SIG-M5 (cell line): Measurements from ENCODE around the gene PPOX.

ENCODE experiments used
- DNase-seq: peaks from one replicate; lab custom pipeline; 2025; lab: John Stamatoyannopoulos, UW

Gene PPOX

GRCh38 chr1:161165742-161166668 lies at the start of gene PPOX:
PPOX (plus strand) TSS chr1:161166426; CDS start chr1:161166848, 422 bp downstream.
- peak; percentile 97 for DNase-seq

- no peak for DNase-seq
These were observed 48.3 kb upstream of the PPOX start, which contains the start of the genes NIT1 and PFDN2 for GRCh38 chr1:161117759-161118581. NIT1 (plus strand) TSS chr1:161118105; CDS start chr1:161118177, 72 bp downstream. PFDN2 (minus strand) TSS chr1:161118037; CDS start chr1:161118026, 11 bp downstream.

GRCh38 chr1:161119092-161119903 lies 46.9 kb upstream of the PPOX start:
- peak; percentile 74 for DNase-seq

DNA sequence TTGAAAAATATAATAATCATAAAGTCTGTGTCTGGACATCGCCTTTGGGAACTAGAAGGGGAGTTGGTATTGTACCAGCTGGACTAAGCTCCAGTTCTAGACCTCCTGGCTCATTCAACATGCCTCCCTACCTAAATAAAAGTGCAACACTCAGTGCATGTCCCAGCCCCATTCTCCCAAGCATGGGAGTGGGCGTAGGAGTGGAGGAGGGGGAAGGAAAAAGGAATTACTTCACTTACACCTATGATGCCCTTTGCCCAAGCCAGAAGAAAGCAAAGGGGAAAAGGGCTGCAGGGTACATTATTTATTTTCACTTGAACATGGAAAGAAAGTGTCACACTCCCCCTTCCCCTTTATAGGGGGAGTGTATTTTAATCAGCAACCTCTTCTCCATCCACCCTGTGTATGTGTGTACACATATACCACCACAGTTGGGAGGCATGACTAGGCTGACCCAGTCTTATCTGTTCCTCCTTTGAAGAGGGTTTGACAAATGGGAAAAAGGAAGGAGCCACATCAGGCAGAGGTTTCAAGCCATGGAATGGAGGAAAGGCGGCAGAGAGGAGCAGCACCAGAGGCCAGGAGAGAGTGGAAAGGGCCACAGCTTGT lies 45.1 kb upstream of the PPOX start:
- no peak for DNase-seq

DNA sequence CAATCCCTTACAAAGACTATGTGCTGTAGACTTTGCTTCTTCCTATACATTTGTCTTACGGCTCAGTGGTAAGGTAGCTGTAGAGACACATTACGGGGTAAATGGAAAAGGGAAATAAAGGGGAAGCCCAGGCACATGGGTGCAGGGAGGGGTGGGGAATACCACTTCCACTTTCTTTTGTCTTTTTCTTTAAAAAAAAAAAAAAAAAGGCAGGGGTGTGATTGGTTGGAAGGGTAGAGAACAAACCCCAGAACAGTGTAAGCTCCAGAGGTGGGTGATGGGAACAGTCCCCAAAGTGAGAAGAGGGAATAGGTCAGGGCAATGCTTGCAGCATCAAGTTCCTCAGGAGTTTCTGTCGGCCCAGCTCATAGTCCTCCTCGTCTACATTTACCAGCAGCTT lies 44.4 kb upstream of the PPOX start:
- no peak for DNase-seq

DNA sequence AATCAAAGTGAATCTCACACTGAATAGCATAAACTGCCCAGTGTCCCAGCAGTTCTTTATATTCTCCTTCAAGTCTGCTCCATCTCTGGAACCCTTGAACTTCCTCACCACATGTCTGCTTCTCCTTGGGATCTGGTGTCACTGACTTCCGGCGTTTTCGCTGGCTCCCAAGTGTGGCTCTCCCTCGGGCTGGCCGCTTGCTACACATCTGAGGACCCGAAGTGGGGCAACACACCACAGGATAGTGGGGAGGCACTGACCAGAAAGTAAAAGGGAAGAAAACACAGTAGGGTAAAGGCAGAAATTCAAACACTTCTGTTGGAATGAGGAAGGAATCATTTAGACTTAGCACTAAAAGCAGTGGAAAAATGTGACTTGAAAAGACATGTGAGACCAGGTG lies 43.3 kb upstream of the PPOX start:
- no peak for DNase-seq

DNA sequence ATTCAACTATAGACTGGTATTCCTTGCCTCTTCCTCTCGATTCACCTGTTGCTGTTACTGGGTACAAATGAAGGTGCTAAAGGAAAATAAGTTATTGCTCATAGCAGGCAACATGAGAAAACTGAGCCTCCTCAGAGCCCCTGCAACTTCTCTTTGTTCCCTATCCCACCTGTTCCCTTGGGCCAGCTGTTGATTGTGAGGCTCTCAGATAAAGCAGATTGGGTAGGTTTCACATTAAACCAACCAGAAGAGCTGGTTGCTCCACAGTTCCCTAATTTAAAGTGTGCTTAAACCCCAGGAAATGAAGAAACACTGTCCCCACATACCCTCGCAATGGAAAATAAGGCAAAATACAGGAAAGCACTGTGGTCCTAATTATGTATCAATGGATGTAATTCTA lies 38.6 kb upstream of the PPOX start:
- no peak for DNase-seq

DNA sequence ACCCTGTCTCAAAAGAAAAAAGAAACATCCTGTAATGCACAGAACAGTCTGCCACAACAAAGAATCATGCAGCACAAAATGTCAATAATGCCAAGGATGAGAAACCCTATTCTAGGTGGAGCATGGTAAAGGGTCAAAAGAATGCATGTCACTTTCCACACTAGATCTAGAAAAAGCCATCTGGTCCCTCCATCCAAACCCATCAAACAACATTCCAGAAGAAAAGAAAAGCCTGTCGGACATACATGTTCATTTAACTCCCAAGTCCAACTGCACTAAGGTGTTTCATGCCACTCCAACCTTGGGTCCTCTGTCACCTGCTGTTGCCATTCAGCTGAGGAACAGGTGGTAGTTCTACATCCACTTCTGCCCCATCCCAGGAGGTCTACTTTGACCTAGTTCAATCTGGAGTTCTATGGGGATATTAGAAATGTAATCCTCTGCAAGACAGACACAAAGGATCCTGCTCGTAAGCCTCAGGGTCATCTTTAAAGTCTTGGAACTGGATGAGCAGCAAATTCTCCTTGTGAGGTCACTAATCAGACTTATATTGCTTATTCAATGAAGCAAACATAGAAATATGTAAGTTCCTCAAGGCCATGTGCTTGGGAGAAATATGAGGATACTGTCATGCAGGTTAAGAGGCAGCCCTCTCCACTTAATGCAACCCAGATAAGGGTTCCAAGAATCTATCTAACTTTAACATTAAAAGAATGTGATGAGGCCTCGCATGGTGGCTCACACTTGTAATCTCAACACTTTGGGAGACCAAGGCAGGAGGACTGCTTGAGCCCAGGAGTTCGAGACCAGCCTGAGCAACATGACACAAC lies 37.4 kb upstream of the PPOX start:
- no peak for DNase-seq

- DNase-seq = no peak
These were observed 36.0 kb upstream of the PPOX start for GRCh38 chr1:161130266-161130665.

- DNase-seq = no peak
These were observed 34.5 kb upstream of the PPOX start for GRCh38 chr1:161131523-161132409.

GRCh38 chr1:161132410-161133219 lies 33.6 kb upstream of the PPOX start, which contains the start of gene DEDD:
DEDD (minus strand) TSS chr1:161132667; CDS start chr1:161124462, 8,205 bp downstream.
- DNase-seq = peak; percentile 100

- no peak for DNase-seq
These were observed 32.9 kb upstream of the PPOX start for GRCh38 chr1:161133220-161133740.

- DNase-seq = no peak
These were observed 28.3 kb upstream of the PPOX start for GRCh38 chr1:161137881-161138280.

DNA sequence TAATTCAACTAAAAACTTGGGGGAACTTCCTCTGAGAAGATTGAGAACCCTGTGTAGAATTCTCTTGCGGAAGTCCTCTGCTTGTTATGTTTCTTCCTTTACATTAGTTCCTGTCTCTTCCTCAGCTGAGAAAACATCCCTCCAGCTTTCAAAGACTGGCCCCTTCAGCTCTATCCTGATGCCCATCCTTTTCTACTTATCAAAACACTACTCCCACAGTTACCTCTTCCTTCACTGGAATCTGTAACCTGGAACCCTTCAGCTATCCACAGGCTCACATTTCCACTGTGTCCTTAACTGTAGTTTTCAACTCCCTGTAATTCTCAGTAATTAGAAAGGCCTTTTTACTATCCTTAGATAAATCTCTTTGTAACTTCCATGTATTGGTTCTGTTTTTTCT lies 27.8 kb upstream of the PPOX start:
- DNase-seq = no peak

DNA sequence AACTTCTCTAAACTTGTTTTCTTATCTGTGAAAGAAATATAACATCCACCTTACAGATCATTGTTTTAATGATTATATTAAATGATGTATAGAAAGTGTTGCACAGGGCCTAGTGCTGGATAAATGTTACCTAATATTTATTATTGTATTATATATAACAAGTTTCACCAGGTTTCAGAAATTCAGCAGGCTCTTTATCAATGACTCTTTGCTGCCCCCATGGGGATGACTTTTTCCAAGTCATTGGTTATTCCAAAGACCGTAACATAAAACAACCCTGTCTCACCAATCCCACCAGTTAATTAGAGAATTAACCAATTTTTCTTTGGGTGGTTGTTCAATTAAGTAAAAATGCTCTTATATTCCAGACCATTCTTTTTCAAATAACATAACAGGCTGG lies 26.5 kb upstream of the PPOX start:
- no peak for DNase-seq

DNA sequence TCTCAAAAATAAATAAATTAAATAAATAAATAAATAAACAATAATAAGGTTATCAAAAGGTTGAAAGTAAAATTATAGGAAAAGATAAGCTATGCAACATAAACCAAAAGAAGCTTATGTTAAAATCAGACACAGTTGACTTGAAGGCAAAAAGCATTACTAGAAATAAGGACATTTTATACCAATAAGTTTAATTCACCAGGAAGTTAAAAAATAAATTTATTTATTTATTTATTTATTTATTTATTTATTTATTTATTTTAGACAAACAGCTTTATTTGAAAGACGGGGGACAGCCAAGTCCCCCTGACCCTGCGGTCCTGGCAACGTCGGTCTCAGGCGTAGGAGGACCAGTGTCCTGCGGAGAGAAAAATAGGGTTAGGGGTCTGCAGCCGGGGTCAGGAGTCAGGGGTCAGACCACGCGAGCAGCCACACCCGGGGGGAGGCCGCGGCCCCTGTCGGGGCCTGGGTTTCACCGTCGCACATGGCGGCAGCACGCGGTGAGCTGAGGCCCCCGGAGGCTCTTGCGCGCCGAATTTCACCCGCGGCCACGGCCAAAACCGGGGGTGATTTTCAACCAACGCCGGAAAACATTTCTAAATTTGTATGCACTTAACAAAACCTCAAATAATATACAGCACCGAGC lies 25.3 kb upstream of the PPOX start:
- DNase-seq = no peak

DNA sequence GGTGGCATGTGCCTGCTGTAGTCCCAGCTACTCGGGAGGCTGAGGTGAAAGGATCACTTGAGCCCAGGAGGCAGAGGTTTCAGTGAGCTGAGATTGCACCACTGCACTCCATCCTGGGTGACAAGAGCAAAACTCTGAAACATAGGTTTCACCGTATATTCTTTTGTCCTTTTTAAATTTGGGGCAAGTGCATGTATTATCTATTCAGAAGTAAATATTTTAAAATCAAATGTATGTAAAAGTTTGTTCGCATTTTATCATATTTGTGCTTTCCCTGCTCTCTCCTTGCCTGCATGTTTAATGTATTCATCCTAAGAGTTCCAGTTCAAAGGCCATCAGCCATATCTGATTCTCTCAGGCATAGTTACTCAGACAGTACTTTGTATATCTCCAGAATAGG lies 20.4 kb upstream of the PPOX start:
- DNase-seq = no peak

DNA sequence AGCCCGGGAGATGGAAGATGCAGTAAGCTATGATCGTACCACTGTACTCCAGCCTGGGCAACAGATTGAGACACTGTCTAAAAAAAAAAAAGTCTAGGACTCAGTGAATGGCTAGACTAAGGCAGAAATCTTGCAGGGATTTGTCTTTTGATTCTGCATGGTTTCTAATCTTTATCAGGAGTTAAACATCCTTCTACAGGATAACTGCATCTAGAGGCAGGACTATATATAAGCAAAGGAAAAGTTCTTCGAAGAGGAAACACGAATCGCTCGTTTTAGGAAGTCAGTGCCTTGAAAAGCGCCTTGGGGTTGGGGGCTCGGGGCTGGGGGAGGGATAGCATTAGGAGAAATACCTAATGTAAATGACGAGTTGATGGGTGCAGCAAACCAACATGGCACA lies 13.1 kb upstream of the PPOX start:
- DNase-seq = no peak
